ENCODE data around the gene SAA4. TPM values are rescaled to one million over a fixed set of nuclear protein-coding genes. Genes with fewer than 3 reads are reported as not detected.
"Not testable (repeated sequence)": the region's sequence is repeated elsewhere in the genome, so short reads cannot be mapped to it uniquely, and the experiment has no call there.

The SAA4 gene
- total and polyA plus RNA-seq, 8 donors = 3.7 TPM; not detected in 7

DNA sequence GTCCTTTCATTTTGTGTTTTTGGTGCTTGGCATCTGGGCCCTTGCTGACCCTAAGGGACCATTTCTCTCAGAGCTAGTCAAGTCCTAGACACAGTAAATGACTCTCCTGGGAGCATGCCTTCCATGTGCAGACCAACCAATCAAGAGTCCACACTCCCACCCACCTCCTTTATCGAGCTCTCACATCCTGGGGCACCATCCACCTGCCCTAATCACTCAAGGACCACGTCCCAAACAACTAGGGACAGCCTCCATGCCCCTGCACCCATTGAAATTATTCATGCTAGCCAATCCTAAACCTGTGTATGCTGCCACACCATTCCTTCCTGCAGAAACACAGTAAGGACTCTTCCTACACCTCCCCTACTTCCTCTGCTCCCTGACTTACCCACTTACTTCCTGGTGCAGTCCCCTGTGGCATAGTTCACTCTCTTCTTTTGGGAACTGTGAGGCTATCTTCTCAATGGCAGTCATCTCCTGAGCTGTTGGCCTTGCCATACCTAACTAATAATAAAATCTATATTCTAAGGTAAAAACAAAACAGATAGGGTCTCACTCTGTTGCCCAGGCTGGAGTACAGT, 18.3 kb upstream of the SAA4 start:
- H3K36me3 ChIP-seq = no peaks in the 10 kb centered on the region
- H3K4me3 ChIP-seq = no peak overlapping the region
- TF ChIP-seq, protein P1, sequence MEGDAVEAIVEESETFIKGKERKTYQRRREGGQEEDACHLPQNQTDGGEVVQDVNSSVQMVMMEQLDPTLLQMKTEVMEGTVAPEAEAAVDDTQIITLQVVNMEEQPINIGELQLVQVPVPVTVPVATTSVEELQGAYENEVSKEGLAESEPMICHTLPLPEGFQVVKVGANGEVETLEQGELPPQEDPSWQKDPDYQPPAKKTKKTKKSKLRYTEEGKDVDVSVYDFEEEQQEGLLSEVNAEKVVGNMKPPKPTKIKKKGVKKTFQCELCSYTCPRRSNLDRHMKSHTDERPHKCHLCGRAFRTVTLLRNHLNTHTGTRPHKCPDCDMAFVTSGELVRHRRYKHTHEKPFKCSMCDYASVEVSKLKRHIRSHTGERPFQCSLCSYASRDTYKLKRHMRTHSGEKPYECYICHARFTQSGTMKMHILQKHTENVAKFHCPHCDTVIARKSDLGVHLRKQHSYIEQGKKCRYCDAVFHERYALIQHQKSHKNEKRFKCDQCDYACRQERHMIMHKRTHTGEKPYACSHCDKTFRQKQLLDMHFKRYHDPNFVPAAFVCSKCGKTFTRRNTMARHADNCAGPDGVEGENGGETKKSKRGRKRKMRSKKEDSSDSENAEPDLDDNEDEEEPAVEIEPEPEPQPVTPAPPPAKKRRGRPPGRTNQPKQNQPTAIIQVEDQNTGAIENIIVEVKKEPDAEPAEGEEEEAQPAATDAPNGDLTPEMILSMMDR (IDR thresholded peaks at IDR 0.05) = no peak
- DNase-seq = no peak
- H3K27ac ChIP-seq = no peak overlapping the region
- no peak for ATAC-seq
- H3K4me1 ChIP-seq = no peaks in the 10 kb centered on the region
- intact Hi-C loops (cut with DNase I) = no loop called here
- peaks cover 0 to 3% of the 10 kb centered on the region in 2 donors for H3K27me3 ChIP-seq
- H3K9me3 ChIP-seq = no peaks in the 10 kb centered on the region

DNA sequence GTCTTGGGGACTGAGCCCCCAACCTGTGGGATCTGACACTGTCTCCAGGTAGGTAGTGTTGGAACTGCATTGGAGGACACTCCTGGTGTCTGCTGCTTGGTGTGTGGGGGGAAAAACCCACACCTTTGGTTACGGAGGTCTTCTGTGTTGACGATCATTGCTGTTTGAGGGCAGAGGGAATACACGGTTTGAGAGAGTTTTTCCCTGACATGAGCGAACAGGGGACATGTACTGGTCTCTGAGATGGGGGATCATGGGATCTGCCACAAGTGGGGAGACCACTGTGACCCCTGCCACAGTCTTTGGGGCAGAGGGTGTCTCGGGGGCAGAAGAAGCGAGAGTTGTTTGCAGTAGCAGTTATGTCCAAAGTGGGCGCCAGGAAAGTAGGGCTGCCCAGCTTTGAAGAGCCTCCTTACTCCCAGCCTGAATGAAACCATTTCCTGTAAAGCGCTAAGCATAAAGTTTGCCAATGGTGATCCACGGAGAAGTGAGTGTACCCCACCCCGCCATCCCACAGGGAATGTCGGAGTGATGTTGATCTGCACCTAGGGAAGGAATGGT, 17.3 kb upstream of the SAA4 start:
- H3K27ac ChIP-seq = no peak overlapping the region
- peaks cover 0 to 3% of the 10 kb centered on the region in 2 donors for H3K27me3 ChIP-seq
- intact Hi-C loops (cut with DNase I) = no loop called here
- no peak overlapping the region for H3K4me3 ChIP-seq
- no peaks in the 10 kb centered on the region for H3K36me3 ChIP-seq
- no peak for ATAC-seq
- TF ChIP-seq, protein P1 (IDR thresholded peaks at IDR 0.05) = no peak
- no peaks in the 10 kb centered on the region for H3K4me1 ChIP-seq
- H3K9me3 ChIP-seq = no peaks in the 10 kb centered on the region
- no peak for DNase-seq

DNA sequence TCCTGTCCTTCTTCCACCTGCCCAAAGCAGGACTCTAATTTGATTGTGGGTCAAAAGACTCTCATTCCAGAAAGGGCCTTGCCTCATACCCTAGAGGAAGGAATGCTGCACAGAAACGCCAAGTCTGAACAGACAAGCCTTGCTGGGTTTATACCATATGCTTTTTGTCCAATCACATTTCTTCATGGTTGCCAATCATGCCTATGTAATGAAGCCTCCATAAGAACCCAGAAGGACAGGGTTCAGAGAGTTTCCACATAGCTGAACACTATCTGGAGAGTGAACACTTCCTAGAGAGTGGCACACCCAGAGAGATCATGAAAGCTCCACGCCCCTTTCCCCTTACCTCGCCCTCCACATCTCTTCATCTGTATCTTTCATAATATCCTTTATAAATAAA, 16.6 kb upstream of the SAA4 start:
- ATAC-seq (no peak), DNase-seq (no peak)
- H3K4me3 ChIP-seq = no peak overlapping the region
- H3K27ac ChIP-seq = no peak overlapping the region
- no peaks in the 10 kb centered on the region for H3K9me3 ChIP-seq
- no peaks in the 10 kb centered on the region for H3K4me1 ChIP-seq
- H3K36me3 ChIP-seq = no peaks in the 10 kb centered on the region
- intact Hi-C loops (cut with DNase I) = no loop called here
- peaks cover 0 to 3% of the 10 kb centered on the region in 2 donors for H3K27me3 ChIP-seq
- TF ChIP-seq, protein P1 (IDR thresholded peaks at IDR 0.05) = no peak

DNA sequence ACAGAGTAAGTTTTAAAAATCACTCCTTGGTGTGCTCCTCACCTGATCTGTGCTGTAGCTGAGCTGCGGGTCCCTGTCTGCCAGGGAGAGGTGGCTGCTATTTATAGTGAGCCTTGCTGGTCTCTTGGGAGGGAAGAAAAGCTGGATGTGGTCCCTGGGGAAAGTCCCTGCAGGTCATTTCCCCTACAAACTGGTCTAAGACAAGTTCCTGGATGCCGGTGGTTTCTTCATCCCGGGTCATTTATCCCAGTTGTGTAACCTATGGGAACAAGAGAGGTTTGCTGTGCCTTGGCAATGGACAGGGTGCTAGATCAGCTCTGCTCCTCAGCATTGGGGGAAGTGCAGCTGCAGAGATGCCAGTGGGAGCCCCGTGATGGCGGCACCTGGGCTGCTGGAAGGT, 12.0 kb upstream of the SAA4 start, which contains the start of gene SAA2:
Gene SAA2, minus strand, starts transcription at position 108 of the 400 bp plus-strand sequence. CDS start 657 bp downstream, outside the sequence.
- no peaks in the 10 kb centered on the region for H3K9me3 ChIP-seq
- ATAC-seq (no peak), DNase-seq (no peak)
- H3K36me3 ChIP-seq = no peaks in the 10 kb centered on the region
- no peak within 1 kb of the TSS for H3K4me3 ChIP-seq
- TF ChIP-seq, protein P1 (IDR thresholded peaks at IDR 0.05) = no peak
- intact Hi-C loops (cut with DNase I) = no loop called here
- no peak within 1 kb of the TSS for H3K27ac ChIP-seq
- no peaks in the 10 kb centered on the region for H3K4me1 ChIP-seq
- peaks cover 0 to 3% of the 10 kb centered on the region in 2 donors for H3K27me3 ChIP-seq

DNA sequence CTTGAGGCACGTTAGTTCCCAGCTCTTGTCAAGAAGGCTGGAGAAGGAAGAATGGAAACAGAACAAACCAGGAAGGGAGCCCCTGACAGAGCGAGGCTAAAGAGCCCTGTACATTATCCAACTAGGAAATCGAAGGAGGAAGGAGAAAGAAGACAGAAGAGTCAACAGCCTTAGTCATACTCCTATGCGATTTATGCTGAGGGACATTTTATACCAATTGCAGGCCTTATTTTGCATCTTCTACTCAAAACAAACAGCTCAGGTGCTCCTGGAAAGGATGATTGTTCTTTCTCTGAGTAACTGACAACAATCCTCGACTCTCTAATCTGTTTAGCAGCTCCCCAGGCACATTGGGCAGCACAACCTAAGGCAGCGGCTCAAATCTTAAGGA, 10.6 kb upstream of the SAA4 start:
- not testable (repeated sequence) for ATAC-seq

DNA sequence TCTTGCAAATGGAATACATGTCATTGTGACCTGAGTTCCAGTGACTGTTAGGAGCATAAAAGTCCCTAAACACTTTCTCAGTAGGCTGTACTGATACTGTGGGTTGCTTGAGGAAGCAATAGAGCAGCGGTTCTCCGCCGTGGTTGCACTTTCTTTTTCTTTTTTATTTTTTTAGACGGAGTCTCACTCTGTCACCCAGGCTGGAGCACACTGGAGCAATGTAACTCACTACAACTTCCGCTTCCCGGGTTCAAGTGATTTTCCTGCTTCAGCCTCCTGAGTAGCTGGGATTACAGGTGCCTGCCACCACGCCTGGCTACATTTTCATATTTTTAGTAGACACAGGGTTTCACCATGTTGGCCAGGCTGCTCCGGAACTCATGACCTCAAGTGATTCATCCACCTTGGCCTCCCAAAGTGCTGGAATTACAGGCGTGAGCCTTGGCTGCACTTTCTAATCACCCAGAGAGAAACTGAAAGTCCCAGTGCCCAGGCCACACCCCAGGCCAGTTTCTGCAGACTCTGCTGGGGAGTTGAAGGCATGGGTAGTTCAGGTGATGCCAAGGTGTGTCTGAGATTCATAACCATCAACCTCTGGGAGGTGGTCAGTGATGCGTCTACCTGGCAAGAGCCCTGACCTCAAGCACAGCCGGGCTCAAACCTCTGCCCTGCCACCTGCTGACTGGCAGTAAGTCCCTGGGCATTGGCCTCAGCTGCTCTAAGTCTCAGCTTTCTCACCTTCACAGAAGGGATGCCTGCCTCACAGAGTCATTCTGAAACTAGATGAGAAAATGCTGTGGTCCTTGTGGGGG, 10.0 kb upstream of the SAA4 start:
- peak overlapping the region in 1 of 2 donors; percentile 45 for H3K27ac ChIP-seq
- ATAC-seq = peak; percentile 49
- DNase-seq; H3K9me3 ChIP-seq; H3K27me3 ChIP-seq; intact Hi-C loops (cut with DNase I); H3K4me1 ChIP-seq; H3K4me3 ChIP-seq; H3K36me3 ChIP-seq: not testable (repeated sequence)

More for the DNA sequence above, 10.6 kb upstream of the SAA4 start:
- H3K27me3 ChIP-seq; intact Hi-C loops (cut with DNase I); H3K4me3 ChIP-seq; H3K9me3 ChIP-seq; H3K4me1 ChIP-seq; H3K27ac ChIP-seq; DNase-seq; H3K36me3 ChIP-seq: not testable (repeated sequence)
